GDM1 (cell line): ENCODE results near the gene KIF9.
"Not testable (repeated sequence)": the region's sequence is repeated elsewhere in the genome, so short reads cannot be mapped to it uniquely, and the experiment has no call there.

Experiments used
- DNase-seq: peaks from one replicate; lab custom pipeline; 2025; lab: John Stamatoyannopoulos, UW

KIF9 gene

GRCh38 chr3:47282424-47283192 lies at the start of gene KIF9, which contains the start of gene KLHL18:
Gene KIF9 (minus strand): TSS chr3:47282799. CDS start chr3:47277374, 5,425 bp downstream.
Gene KLHL18 (plus strand): TSS chr3:47282944. CDS start chr3:47282966, 22 bp downstream.
- DNase-seq, result peak; percentile 89

GRCh38 chr3:47324278-47324865 lies 41.8 kb upstream of the KIF9 start:
- peak; percentile 44 for DNase-seq

- no peak for DNase-seq
These were observed 41.1 kb upstream of the KIF9 start for GRCh38 chr3:47323431-47324277.

- no peak for DNase-seq
These were observed 37.4 kb upstream of the KIF9 start for GRCh38 chr3:47319956-47320355.

- no peak for DNase-seq
These were observed 36.3 kb upstream of the KIF9 start for GRCh38 chr3:47318916-47319315.

- DNase-seq, result not testable (repeated sequence)
These were observed 33.6 kb upstream of the KIF9 start for GRCh38 chr3:47316151-47316550.

- no peak for DNase-seq
These were observed 32.6 kb upstream of the KIF9 start for GRCh38 chr3:47315069-47315647.

GRCh38 chr3:47314056-47314764 lies 31.6 kb upstream of the KIF9 start:
- DNase-seq, result no peak

- no peak for DNase-seq
These were observed 30.9 kb upstream of the KIF9 start for GRCh38 chr3:47313341-47314055.

- DNase-seq, result no peak
These were observed 27.8 kb upstream of the KIF9 start for GRCh38 chr3:47310391-47310790.

- not testable (repeated sequence) for DNase-seq
These were observed 26.6 kb upstream of the KIF9 start for GRCh38 chr3:47309231-47309630.

GRCh38 chr3:47306022-47306421 lies 23.4 kb upstream of the KIF9 start:
- no peak for DNase-seq

GRCh38 chr3:47301456-47301855 lies 18.9 kb upstream of the KIF9 start:
- DNase-seq, result no peak

- no peak for DNase-seq
These were observed 17.1 kb upstream of the KIF9 start for GRCh38 chr3:47299381-47300318.

- no peak for DNase-seq
These were observed 15.8 kb upstream of the KIF9 start for GRCh38 chr3:47298439-47298838.

- no peak for DNase-seq
These were observed 14.1 kb upstream of the KIF9 start for GRCh38 chr3:47296562-47297302.

GRCh38 chr3:47295976-47296375 lies 13.4 kb upstream of the KIF9 start:
- DNase-seq, result no peak

GRCh38 chr3:47295322-47295721 lies 12.7 kb upstream of the KIF9 start:
- no peak for DNase-seq

GRCh38 chr3:47294392-47294791 lies 11.8 kb upstream of the KIF9 start:
- DNase-seq, result no peak
